Panc1 (cell line): ENCODE results near the gene MRC1. TPM values are rescaled to one million over a fixed set of nuclear protein-coding genes. Genes with fewer than 3 reads are reported as not detected.
"Not testable (repeated sequence)": the region's sequence is repeated elsewhere in the genome, so short reads cannot be mapped to it uniquely, and the experiment has no call there.

Experiments used
- ATAC-seq: fragments of 200-7000 bp; cut with Tn5 transposase; 2 replicates; pipeline ENCODE4 v1.9.1; 2020; ENCODE audit warnings: mild to moderate bottlenecking, moderate library complexity
- BruUV-seq: library from RNA; stranded (reverse); fragments of 400-500 nt; replicated peaks from 2 replicates; lab custom pipeline; 2021; lab: Mats Ljungman, UMichigan
- CTCF ChIA-PET: fragments of 300-600 bp; sonication (Branson Sonifier 250); formaldehyde crosslinking; loops from one replicate; lab custom pipeline; 2022; ENCODE audit warnings: antibody characterized with exemption; lab: Charles Lee
- POLR2A ChIA-PET: fragments of 300-600 bp; sonication (Branson Sonifier 250); formaldehyde crosslinking; loops from one replicate; lab custom pipeline; 2022; ENCODE audit warnings: antibody characterized with exemption; lab: Charles Lee
- DNase-seq: peaks from one replicate; pipeline ENCODE4 v3.0.0-alpha.2; 2010; ENCODE audit warnings: low read depth, low spot score
- H3K27ac ChIP-seq: 2 replicates; pipeline ENCODE4 v1.5.1; 2011; ENCODE audit warnings: mild to moderate bottlenecking, low read length, inconsistent platforms
- H3K27me3 ChIP-seq: fragments of 200-500 bp; sonication (Bioruptor generic); 2 replicates; pipeline ENCODE4 v1.6.0; 2014; ENCODE audit warnings: low read length, inconsistent platforms; ENCODE audit not compliant: control insufficient read depth, insufficient read depth
- H3K36me3 ChIP-seq: fragments of 200-500 bp; sonication (Bioruptor generic); 2 replicates; pipeline ENCODE4 v1.5.1; 2014; ENCODE audit warnings: inconsistent platforms, mild to moderate bottlenecking, low read length, moderate library complexity; ENCODE audit not compliant: control insufficient read depth, insufficient read depth
- H3K4me1 ChIP-seq: 2 replicates; pipeline ENCODE4 v1.5.1; 2011; ENCODE audit warnings: inconsistent platforms, mild to moderate bottlenecking, low read length, moderate library complexity; ENCODE audit not compliant: control insufficient read depth, insufficient read depth
- H3K4me3 ChIP-seq, 2 experiments: 2 replicates each; pipeline ENCODE4 v1.5.1; 2011 to 2012; ENCODE audit warnings: low read depth in 2 of 2, low read length in 2 of 2, mild to moderate bottlenecking in 2 of 2, inconsistent platforms in 1 of 2, moderate library complexity in 1 of 2
- H3K9me3 ChIP-seq: fragments of 200-500 bp; sonication (Bioruptor generic); 2 replicates; pipeline ENCODE4 v1.5.1; 2014; ENCODE audit warnings: low read depth, mild to moderate bottlenecking, inconsistent platforms, low read length, moderate library complexity; ENCODE audit not compliant: control insufficient read depth, insufficient read depth
- POLR2AphosphoS5 ChIP-seq: IDR thresholded peaks from 2 replicates; pipeline ENCODE4 v1.6.1; 2012; ENCODE audit warnings: mild to moderate bottlenecking, low read depth, low read length, moderate library complexity
- SIN3A ChIP-seq: IDR thresholded peaks from 2 replicates; pipeline ENCODE4 v1.6.1; 2012; ENCODE audit warnings: low read depth, mild to moderate bottlenecking, low read length, moderate library complexity, borderline replicate concordance; ENCODE audit not compliant: insufficient read depth
- TCF7L2 ChIP-seq: IDR thresholded peaks from 2 replicates; pipeline ENCODE4 v1.6.1; 2011; ENCODE audit warnings: mild to moderate bottlenecking, low read depth, low read length, inconsistent platforms
- in situ Hi-C: cut with HindIII; loops from 2 replicates; pipeline ENCODE4 v1.10.0; 2016; ENCODE audit warnings: low sequenced_read_pairs, low pct_unique_long_range_greater_than_20kb
- intact Hi-C: fragments of 100-400 bp; cut with micrococcal nuclease; formaldehyde crosslinking; loops from one replicate; pipeline ENCODE4 v1.10.0; 2022; ENCODE audit not compliant: unreplicated experiment
- total RNA-seq: library from RNA; stranded (reverse); gene quantifications from one replicate; pipeline ENCODE4 v1.2.1, GENCODE V29; 2021; ENCODE audit not compliant: unreplicated experiment
- TF ChIP-seq, protein P1 (sequence below), 2 experiments: IDR thresholded peaks; 2 replicates each; pipeline ENCODE4 v1.6.1; 2011 to 2012; ENCODE audit warnings: low read depth in 2 of 2, control low read depth in 1 of 2, low read length in 1 of 2, mild to moderate bottlenecking in 1 of 2, moderate library complexity in 1 of 2; ENCODE audit not compliant: insufficient read depth in 1 of 2
- TF ChIP-seq, protein P2 (sequence below): fragments of 450-650 bp; IDR thresholded peaks from 2 replicates; pipeline ENCODE4 v1.5.1; 2017; ENCODE audit warnings: mild to moderate bottlenecking

The MRC1 gene
- total RNA-seq, 1 experiment from 2014 or later: 0.21 TPM

DNA sequence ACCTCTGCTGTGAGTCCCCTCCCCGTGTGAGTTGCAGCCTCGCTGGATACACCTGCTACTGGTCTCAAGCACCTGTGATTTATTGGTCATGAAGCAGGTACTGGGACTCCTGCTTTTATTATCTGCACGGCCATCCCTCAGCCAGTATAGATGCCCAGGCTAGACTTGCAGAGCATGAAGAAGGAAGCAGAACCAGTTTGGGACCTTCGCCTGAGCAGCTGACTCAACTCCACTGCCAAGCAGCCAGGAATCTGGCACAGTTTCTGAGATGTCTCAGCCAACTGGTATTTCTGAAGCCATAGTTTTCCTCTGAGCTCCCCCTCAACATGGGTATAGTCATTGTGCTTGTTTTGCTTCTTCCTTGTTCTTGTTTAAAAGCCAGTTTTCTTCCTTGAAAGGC, 114.6 kb downstream of the MRC1 start:
- CTCF ChIA-PET: no interaction called here
- H3K9me3 ChIP-seq: no peaks in the 10 kb centered on the region
- no peaks in the 10 kb centered on the region for H3K4me1 ChIP-seq
- no peak overlapping the region for H3K4me3 ChIP-seq
- DNase-seq (no peak), ATAC-seq (no peak)
- H3K27ac ChIP-seq: no peak overlapping the region
- intact Hi-C loops (no loop called here), in situ Hi-C loops (no loop called here)
- TF ChIP-seq, protein P1, sequence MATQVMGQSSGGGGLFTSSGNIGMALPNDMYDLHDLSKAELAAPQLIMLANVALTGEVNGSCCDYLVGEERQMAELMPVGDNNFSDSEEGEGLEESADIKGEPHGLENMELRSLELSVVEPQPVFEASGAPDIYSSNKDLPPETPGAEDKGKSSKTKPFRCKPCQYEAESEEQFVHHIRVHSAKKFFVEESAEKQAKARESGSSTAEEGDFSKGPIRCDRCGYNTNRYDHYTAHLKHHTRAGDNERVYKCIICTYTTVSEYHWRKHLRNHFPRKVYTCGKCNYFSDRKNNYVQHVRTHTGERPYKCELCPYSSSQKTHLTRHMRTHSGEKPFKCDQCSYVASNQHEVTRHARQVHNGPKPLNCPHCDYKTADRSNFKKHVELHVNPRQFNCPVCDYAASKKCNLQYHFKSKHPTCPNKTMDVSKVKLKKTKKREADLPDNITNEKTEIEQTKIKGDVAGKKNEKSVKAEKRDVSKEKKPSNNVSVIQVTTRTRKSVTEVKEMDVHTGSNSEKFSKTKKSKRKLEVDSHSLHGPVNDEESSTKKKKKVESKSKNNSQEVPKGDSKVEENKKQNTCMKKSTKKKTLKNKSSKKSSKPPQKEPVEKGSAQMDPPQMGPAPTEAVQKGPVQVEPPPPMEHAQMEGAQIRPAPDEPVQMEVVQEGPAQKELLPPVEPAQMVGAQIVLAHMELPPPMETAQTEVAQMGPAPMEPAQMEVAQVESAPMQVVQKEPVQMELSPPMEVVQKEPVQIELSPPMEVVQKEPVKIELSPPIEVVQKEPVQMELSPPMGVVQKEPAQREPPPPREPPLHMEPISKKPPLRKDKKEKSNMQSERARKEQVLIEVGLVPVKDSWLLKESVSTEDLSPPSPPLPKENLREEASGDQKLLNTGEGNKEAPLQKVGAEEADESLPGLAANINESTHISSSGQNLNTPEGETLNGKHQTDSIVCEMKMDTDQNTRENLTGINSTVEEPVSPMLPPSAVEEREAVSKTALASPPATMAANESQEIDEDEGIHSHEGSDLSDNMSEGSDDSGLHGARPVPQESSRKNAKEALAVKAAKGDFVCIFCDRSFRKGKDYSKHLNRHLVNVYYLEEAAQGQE (IDR thresholded peaks at IDR 0.05; ENCODE audit: insufficient read depth in 1 of 2, low read depth in 2 of 2, low read length in 1 of 2): no peak
- TF ChIP-seq TCF7L2 (no peak), SIN3A (no peak), POLR2AphosphoS5 (no peak)
- TF ChIP-seq, protein P2, sequence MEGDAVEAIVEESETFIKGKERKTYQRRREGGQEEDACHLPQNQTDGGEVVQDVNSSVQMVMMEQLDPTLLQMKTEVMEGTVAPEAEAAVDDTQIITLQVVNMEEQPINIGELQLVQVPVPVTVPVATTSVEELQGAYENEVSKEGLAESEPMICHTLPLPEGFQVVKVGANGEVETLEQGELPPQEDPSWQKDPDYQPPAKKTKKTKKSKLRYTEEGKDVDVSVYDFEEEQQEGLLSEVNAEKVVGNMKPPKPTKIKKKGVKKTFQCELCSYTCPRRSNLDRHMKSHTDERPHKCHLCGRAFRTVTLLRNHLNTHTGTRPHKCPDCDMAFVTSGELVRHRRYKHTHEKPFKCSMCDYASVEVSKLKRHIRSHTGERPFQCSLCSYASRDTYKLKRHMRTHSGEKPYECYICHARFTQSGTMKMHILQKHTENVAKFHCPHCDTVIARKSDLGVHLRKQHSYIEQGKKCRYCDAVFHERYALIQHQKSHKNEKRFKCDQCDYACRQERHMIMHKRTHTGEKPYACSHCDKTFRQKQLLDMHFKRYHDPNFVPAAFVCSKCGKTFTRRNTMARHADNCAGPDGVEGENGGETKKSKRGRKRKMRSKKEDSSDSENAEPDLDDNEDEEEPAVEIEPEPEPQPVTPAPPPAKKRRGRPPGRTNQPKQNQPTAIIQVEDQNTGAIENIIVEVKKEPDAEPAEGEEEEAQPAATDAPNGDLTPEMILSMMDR: no peak
- no TSS peak for BruUV-seq
- H3K27me3 ChIP-seq: no peaks in the 10 kb centered on the region
- POLR2A ChIA-PET: no interaction called here
- H3K36me3 ChIP-seq: no peaks in the 10 kb centered on the region

DNA sequence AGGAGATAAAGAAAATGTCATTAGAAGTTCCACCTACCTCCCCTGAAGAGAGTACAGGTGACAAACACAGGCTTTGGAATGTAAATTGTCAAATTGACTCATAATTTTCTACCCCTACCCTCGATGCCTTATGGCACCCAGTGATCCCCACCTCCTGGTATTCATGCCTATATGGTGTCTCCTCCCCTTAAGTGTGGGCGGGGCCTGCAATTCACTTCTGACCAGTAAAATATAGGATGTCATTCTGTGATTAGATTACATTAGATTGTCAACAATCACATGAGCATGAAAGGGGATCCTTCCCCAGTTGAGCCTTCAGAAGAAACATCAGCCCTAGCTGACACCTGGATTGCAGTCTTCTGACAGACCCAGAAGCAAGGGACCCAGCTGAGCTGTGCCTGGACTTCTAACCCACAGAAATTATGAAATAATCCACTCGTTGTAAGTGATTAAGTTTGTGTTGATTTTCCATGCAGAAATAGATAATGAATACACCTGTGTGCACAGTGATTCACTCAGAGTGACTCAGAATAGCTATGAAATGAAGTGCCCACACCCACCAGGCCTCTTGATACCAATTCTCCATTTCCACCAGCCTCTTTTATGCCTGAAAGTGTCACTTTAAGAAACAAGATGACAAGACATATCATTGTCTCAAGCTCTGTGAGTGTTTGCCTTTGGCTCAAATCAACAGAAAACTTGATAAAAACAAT, 134.0 kb downstream of the MRC1 start:
- Histone ChIP-seq H3K4me3 (no peak overlapping the region), H3K27ac (no peak overlapping the region), H3K9me3 (no peaks in the 10 kb centered on the region), H3K27me3 (no peaks in the 10 kb centered on the region), H3K36me3 (no peaks in the 10 kb centered on the region), H3K4me1 (no peaks in the 10 kb centered on the region)
- TF ChIP-seq POLR2AphosphoS5: no peak
- no peak for TF ChIP-seq TCF7L2
- TF ChIP-seq, protein P1 (IDR thresholded peaks at IDR 0.05; ENCODE audit: insufficient read depth in 1 of 2, low read depth in 2 of 2, low read length in 1 of 2): no peak
- TF ChIP-seq SIN3A: no peak
- TF ChIP-seq, protein P2: no peak
- ChIA-PET CTCF (no interaction called here), POLR2A (no interaction called here)
- no peak for DNase-seq
- no TSS peak for BruUV-seq
- in situ Hi-C loops (no loop called here), intact Hi-C loops (no loop called here)
- ATAC-seq: no peak

DNA sequence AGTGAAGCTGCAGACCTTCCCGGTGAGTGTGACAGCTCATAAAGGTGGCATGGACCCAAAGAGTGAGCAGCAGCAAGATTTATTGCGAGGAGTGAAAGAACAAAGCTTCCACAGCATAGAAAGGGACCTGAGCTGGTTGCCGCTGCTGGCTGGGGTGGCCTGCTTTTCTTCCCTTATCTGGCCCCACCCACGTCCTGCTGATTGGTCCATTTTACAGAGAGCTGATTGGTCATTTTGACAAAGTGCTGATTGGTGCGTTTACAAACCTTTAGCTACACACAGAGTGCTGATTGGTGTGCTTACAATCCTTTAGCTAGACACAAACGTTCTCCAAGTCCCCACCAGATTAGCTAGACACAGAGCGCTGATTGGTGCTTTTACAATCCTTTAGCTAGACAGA, 141.1 kb downstream of the MRC1 start:
- H3K27me3 ChIP-seq, CTCF ChIA-PET, intact Hi-C loops, H3K4me3 ChIP-seq, H3K4me1 ChIP-seq, in situ Hi-C loops, H3K36me3 ChIP-seq, H3K9me3 ChIP-seq, BruUV-seq, POLR2A ChIA-PET, H3K27ac ChIP-seq, ATAC-seq, DNase-seq: not testable (repeated sequence)
